Embryonic facial prominence (tissue), 1 donor: Measurements from ENCODE around the gene IGFBP4.

Experiments
- DNase-seq: peaks from one replicate; pipeline ENCODE4 v3.0.0-alpha.2; 2016; ENCODE audit errors: extremely low spot score

IGFBP4 gene

GRCh38 chr17:40456396-40456951 is 13.2 kb downstream of the IGFBP4 start:
- DNase-seq = no peak

- DNase-seq = no peak
These were observed 14.1 kb downstream of the IGFBP4 start for GRCh38 chr17:40457369-40457768.

GRCh38 chr17:40457964-40458791 is 14.9 kb downstream of the IGFBP4 start:
- DNase-seq = no peak

- DNase-seq = no peak
These were observed 15.7 kb downstream of the IGFBP4 start for GRCh38 chr17:40458851-40459482.

- no peak for DNase-seq
These were observed 16.7 kb downstream of the IGFBP4 start for GRCh38 chr17:40459636-40460603.

GRCh38 chr17:40460604-40460967 is 17.3 kb downstream of the IGFBP4 start:
- DNase-seq = no peak

GRCh38 chr17:40460968-40461731 is 17.9 kb downstream of the IGFBP4 start:
- DNase-seq = no peak

GRCh38 chr17:40461732-40462342 is 18.6 kb downstream of the IGFBP4 start:
- DNase-seq = no peak

- no peak for DNase-seq
These were observed 19.3 kb downstream of the IGFBP4 start for GRCh38 chr17:40462343-40463121.

- no peak for DNase-seq
These were observed 19.9 kb downstream of the IGFBP4 start for GRCh38 chr17:40463122-40463550.

- no peak for DNase-seq
These were observed 21.2 kb downstream of the IGFBP4 start for GRCh38 chr17:40464392-40464855.

- DNase-seq = no peak
These were observed 23.2 kb downstream of the IGFBP4 start for GRCh38 chr17:40466298-40466971.

GRCh38 chr17:40467281-40467867 is 24.1 kb downstream of the IGFBP4 start:
- DNase-seq = no peak

GRCh38 chr17:40468560-40468959 is 25.3 kb downstream of the IGFBP4 start:
- no peak for DNase-seq

GRCh38 chr17:40469805-40470675 is 26.8 kb downstream of the IGFBP4 start:
- DNase-seq = no peak

- no peak for DNase-seq
These were observed 27.9 kb downstream of the IGFBP4 start for GRCh38 chr17:40470932-40471828.
